HG02981 (cell line): ENCODE data around the gene RDX.
A peak's percentile ranks its signal among the peaks of the same experiment; 100 is the strongest.

Source experiments
- ATAC-seq: cut with Tn5 transposase; IDR thresholded peaks from one replicate; pipeline ENCODE4 v1.9.1; 2021; ENCODE audit warnings: mild to moderate bottlenecking, moderate library complexity; ENCODE audit not compliant: unreplicated experiment

The RDX gene

GRCh38 chr11:110173811-110174644 is 122.4 kb downstream of the RDX start:
- peak; percentile 53 for ATAC-seq

- ATAC-seq = no peak
These were observed 123.8 kb downstream of the RDX start for GRCh38 chr11:110172468-110173065.

- ATAC-seq = no peak
These were observed 126.7 kb downstream of the RDX start for GRCh38 chr11:110169738-110170137.

- no peak for ATAC-seq
These were observed 128.2 kb downstream of the RDX start for GRCh38 chr11:110168033-110168803.

GRCh38 chr11:110165039-110165925 is 131.1 kb downstream of the RDX start:
- ATAC-seq = no peak

GRCh38 chr11:110162216-110162615 is 134.2 kb downstream of the RDX start:
- no peak for ATAC-seq

- no peak for ATAC-seq
These were observed 135.4 kb downstream of the RDX start for GRCh38 chr11:110161061-110161460.

- no peak for ATAC-seq
These were observed 136.0 kb downstream of the RDX start for GRCh38 chr11:110160437-110160836.

- no peak for ATAC-seq
These were observed 136.4 kb downstream of the RDX start for GRCh38 chr11:110160016-110160415.

GRCh38 chr11:110159476-110159875 is 136.9 kb downstream of the RDX start:
- no peak for ATAC-seq

- ATAC-seq = no peak
These were observed 137.9 kb downstream of the RDX start for GRCh38 chr11:110158317-110159200.

- ATAC-seq = no peak
These were observed 139.9 kb downstream of the RDX start for GRCh38 chr11:110156503-110156902.

- ATAC-seq = no peak
These were observed 142.9 kb downstream of the RDX start for GRCh38 chr11:110153474-110153873.

GRCh38 chr11:110152199-110152598 is 144.2 kb downstream of the RDX start:
- ATAC-seq = no peak

GRCh38 chr11:110148775-110149744 is 147.4 kb downstream of the RDX start:
- no peak for ATAC-seq

GRCh38 chr11:110147962-110148709 is 148.3 kb downstream of the RDX start:
- no peak for ATAC-seq

GRCh38 chr11:110141812-110142211 is 154.6 kb downstream of the RDX start:
- ATAC-seq = no peak

GRCh38 chr11:110134110-110134509 is 162.3 kb downstream of the RDX start:
- ATAC-seq = no peak
